Stomach smooth muscle (tissue), 2 donors: Measurements from ENCODE around the gene DPP4.

Experiments
- H3K27ac ChIP-seq: one replicate; pipeline ENCODE4 v1.7.0; 2013; ENCODE audit warnings: mild to moderate bottlenecking, low read length, inconsistent platforms
- H3K27me3 ChIP-seq, 2 donors: one replicate each; pipeline ENCODE4 v1.7.0; 2013; ENCODE audit warnings: low read length in 2 of 2; ENCODE audit not compliant: insufficient read depth in 2 of 2, control insufficient read depth in 1 of 2
- H3K36me3 ChIP-seq, 2 donors: one replicate each; pipeline ENCODE4 v1.7.0; 2013; ENCODE audit warnings: low read length in 2 of 2; ENCODE audit not compliant: control insufficient read depth in 2 of 2, insufficient read depth in 2 of 2
- H3K4me1 ChIP-seq: one replicate; pipeline ENCODE4 v1.7.0; 2013; ENCODE audit warnings: low read length; ENCODE audit not compliant: control insufficient read depth, insufficient read depth
- H3K4me3 ChIP-seq, 2 donors: one replicate each; pipeline ENCODE4 v1.7.0; 2013; ENCODE audit warnings: low read length in 2 of 2
- H3K9ac ChIP-seq, 2 donors: one replicate each; pipeline ENCODE4 v1.7.0; 2013; ENCODE audit warnings: low read length in 2 of 2, mild to moderate bottlenecking in 1 of 2
- H3K9me3 ChIP-seq, 2 donors: one replicate each; pipeline ENCODE4 v1.7.0; 2013; ENCODE audit warnings: low read length in 2 of 2; ENCODE audit not compliant: control insufficient read depth in 2 of 2
- donor health status: healthy.
- donor health status: Pancreatic carcinoma.

The DPP4 gene

GRCh38 chr2:162106146-162106551 lies 32.1 kb upstream of the DPP4 start:
- Histone ChIP-seq H3K9me3 (no peaks in the 10 kb centered on the region), H3K36me3 (no peaks in the 10 kb centered on the region), H3K4me1 (no peaks in the 10 kb centered on the region), H3K27me3 (no peaks in the 10 kb centered on the region), H3K9ac (no peak overlapping the region), H3K4me3 (no peak overlapping the region), H3K27ac (no peak overlapping the region)

DNA sequence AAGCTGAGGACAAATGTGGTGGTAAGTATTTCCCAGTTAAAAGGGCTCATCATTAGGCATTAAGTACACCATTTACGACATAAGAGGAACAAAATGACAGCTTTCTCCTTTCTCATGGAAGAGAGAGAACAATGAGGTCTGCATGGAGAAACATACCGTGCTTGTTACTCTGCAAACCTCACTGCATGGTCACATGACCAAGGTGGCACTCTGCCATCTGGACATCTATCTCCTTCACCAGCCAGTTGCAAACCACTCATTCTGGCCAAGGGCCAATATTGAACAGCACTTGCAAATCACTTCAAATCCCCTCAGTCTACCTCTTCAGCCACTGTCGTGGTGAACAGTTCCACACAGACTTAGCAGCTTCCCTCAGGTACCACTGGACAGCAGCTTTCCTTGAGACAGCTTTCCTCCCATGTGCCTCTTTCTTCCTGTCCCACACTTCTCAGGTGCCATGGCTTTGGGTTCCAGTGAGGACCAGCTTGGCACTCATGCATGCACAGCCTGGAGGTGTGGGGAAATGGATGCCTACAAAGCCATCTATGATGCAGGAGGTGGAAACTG lies 29.5 kb upstream of the DPP4 start:
- Histone ChIP-seq H3K9me3 (no peaks in the 10 kb centered on the region), H3K27me3 (no peaks in the 10 kb centered on the region), H3K4me1 (no peaks in the 10 kb centered on the region), H3K4me3 (no peak overlapping the region), H3K27ac (no peak overlapping the region), H3K36me3 (no peaks in the 10 kb centered on the region), H3K9ac (no peak overlapping the region)

DNA sequence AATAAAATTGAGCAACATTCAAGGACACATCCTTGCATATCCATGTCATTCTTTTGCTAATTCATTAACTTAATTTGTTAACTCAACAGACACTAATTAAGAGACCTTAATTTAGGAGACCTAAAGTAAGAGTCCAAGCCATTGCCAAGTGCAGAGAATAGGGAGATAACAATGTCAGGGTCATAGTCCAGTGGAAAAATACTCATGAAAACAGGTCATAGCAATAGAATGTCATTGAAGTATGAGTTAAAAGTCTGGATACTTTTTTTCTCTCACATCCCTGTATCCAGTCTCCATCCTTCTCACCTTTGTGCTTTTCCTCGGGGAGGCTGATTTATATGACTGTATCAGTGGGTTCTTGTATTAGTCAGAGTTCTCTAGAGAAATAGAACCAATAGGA lies 26.6 kb upstream of the DPP4 start:
- Histone ChIP-seq H3K9me3 (no peaks in the 10 kb centered on the region), H3K9ac (no peak overlapping the region), H3K4me3 (no peak overlapping the region), H3K27ac (no peak overlapping the region), H3K4me1 (no peaks in the 10 kb centered on the region), H3K27me3 (no peaks in the 10 kb centered on the region), H3K36me3 (no peaks in the 10 kb centered on the region)

DNA sequence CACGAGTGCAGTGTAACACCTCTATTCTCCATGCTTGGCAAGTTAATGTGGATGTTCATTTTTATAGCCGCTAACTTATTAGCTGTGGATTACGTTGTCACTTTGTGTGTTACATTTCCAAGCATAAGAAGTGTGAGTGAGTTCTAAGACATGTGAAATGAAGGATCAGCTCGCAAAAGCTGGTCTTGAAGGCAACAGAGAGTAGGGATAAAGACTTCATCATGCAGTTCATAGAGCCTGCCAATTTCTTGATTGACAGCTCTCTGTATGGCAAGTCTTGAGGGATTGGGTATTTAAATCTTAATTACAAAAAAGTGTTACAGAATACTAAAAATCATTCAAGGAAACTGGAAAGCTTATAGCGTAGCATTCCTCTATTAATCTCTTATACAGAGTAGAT lies 25.8 kb upstream of the DPP4 start:
- Histone ChIP-seq H3K4me1 (no peaks in the 10 kb centered on the region), H3K27ac (no peak overlapping the region)

GRCh38 chr2:162092658-162093556 lies 18.9 kb upstream of the DPP4 start:
- Histone ChIP-seq H3K4me3 (no peak overlapping the region), H3K27ac (no peak overlapping the region), H3K9ac (no peak overlapping the region), H3K4me1 (no peaks in the 10 kb centered on the region), H3K36me3 (no peaks in the 10 kb centered on the region), H3K9me3 (no peaks in the 10 kb centered on the region), H3K27me3 (no peaks in the 10 kb centered on the region)

More for the DNA sequence above, 25.8 kb upstream of the DPP4 start:
- Histone ChIP-seq H3K36me3 (no peaks in the 10 kb centered on the region), H3K9me3 (no peaks in the 10 kb centered on the region), H3K27me3 (no peaks in the 10 kb centered on the region), H3K9ac (no peak overlapping the region), H3K4me3 (no peak overlapping the region)

GRCh38 chr2:162092008-162092390 lies 18.0 kb upstream of the DPP4 start:
- Histone ChIP-seq H3K4me1 (no peaks in the 10 kb centered on the region), H3K27ac (no peak overlapping the region), H3K9ac (no peak overlapping the region), H3K36me3 (no peaks in the 10 kb centered on the region), H3K4me3 (no peak overlapping the region), H3K9me3 (no peaks in the 10 kb centered on the region), H3K27me3 (no peaks in the 10 kb centered on the region)

DNA sequence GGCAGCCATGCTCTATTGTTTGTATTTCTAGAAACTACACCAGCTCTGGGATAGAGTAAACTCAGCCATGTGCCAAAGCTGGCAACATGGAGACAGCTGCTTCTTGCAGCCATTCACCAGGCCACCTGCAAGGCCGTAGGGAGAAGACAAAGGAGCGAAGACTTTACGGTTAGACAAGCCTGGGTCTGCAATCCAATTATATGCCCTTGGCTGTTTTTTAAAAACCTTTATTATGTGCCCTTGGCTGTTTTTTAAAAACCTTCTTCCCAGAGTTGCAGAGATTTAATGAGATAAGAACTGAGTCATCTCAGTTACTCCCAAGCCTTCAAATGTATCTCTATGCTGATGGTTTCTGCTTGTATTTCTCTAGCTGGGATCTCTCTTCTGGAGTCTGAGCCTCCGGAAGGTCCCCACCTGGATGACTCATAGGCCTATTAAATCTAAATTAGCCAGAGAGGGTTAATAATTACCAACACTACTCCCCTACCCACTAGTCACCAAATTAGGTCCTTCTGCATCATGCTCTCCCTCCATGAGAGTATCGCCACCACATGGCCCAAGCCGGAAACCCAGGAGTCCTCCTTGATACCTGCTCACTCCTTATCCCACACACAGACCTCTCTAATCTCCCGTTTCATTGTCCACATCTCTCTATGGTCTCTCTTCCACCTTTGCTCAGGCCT lies 17.5 kb upstream of the DPP4 start:
- no peaks in the 10 kb centered on the region for H3K4me1 ChIP-seq
- no peaks in the 10 kb centered on the region for H3K27me3 ChIP-seq
- no peak overlapping the region for H3K9ac ChIP-seq
- no peak overlapping the region for H3K27ac ChIP-seq
- no peaks in the 10 kb centered on the region for H3K9me3 ChIP-seq
- no peaks in the 10 kb centered on the region for H3K36me3 ChIP-seq
- no peak overlapping the region for H3K4me3 ChIP-seq

DNA sequence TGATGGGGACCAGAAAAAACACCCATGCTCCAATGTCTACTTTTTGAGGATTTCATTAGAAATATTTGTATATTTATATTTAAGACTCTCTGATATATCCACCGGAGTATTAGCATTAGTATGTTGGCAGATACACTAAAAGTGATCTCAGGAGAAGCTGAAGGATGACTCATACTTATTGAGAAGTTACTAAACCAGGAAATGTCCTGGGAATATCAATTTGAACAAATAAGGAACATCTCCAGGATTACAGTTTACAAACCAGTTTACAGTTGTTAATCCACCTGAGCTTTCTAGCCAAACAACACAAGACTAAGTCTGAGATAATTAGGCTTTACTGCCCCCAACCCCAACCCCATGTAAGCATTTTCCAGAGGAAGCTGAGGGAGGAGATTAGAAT lies 16.1 kb upstream of the DPP4 start:
- H3K9ac ChIP-seq: no peak overlapping the region
- no peak overlapping the region for H3K4me3 ChIP-seq
- no peak overlapping the region for H3K27ac ChIP-seq
- H3K4me1 ChIP-seq: no peaks in the 10 kb centered on the region
- no peaks in the 10 kb centered on the region for H3K27me3 ChIP-seq
- H3K36me3 ChIP-seq: no peaks in the 10 kb centered on the region
- H3K9me3 ChIP-seq: no peaks in the 10 kb centered on the region

GRCh38 chr2:162086904-162087303 lies 12.9 kb upstream of the DPP4 start:
- no peak overlapping the region for H3K27ac ChIP-seq
- no peaks in the 10 kb centered on the region for H3K36me3 ChIP-seq
- H3K27me3 ChIP-seq: no peaks in the 10 kb centered on the region
- no peaks in the 10 kb centered on the region for H3K4me1 ChIP-seq
- no peaks in the 10 kb centered on the region for H3K9me3 ChIP-seq
- H3K9ac ChIP-seq: no peak overlapping the region
- no peak overlapping the region for H3K4me3 ChIP-seq

- no peak overlapping the region for H3K27ac ChIP-seq
- no peaks in the 10 kb centered on the region for H3K27me3 ChIP-seq
- no peak overlapping the region for H3K4me3 ChIP-seq
- no peak overlapping the region for H3K9ac ChIP-seq
- H3K4me1 ChIP-seq: no peaks in the 10 kb centered on the region
- no peaks in the 10 kb centered on the region for H3K36me3 ChIP-seq
- no peaks in the 10 kb centered on the region for H3K9me3 ChIP-seq
Observed at GRCh38 chr2:162085090-162085891, 11.3 kb upstream of the DPP4 start.
